Transverse colon (tissue), 4 donors: ENCODE results near the gene PGM1. TPM values are rescaled to one million over a fixed set of nuclear protein-coding genes. Genes with fewer than 3 reads are reported as not detected.

Source experiments
- DNase-seq: peaks from one replicate; pipeline ENCODE4 v3.0.0-alpha.2; 2019
- H3K27ac ChIP-seq, 4 donors: fragments of 200-600 bp; sonication (generic); 2 replicates each; pipeline ENCODE4 v1.5.1; 2016 to 2018; ENCODE audit warnings: inconsistent platforms in 4 of 4
- H3K27me3 ChIP-seq: fragments of 200-600 bp; sonication (generic); 2 replicates; pipeline ENCODE4 v1.5.1; 2017; ENCODE audit warnings: inconsistent platforms
- H3K36me3 ChIP-seq, 4 donors: fragments of 200-600 bp; sonication (generic); 2 replicates each; pipeline ENCODE4 v1.5.1; 2017 to 2019; ENCODE audit warnings: inconsistent platforms in 4 of 4
- H3K4me1 ChIP-seq, 4 donors: fragments of 200-600 bp; sonication (generic); 2 replicates each; pipeline ENCODE4 v1.5.1; 2017 to 2020; ENCODE audit warnings: inconsistent platforms in 4 of 4
- H3K4me3 ChIP-seq, 4 donors: fragments of 200-600 bp; sonication (generic); 1 replicate in 1 of 4; 2 replicates in 3 of 4; pipeline versions ENCODE4 v1.5.1 to v1.6.1; 2017 to 2019; ENCODE audit warnings: inconsistent platforms in 4 of 4
- H3K9me3 ChIP-seq, 2 donors: fragments of 200-600 bp; sonication (generic); 2 replicates each; pipeline ENCODE4 v1.5.1; 2017 to 2019; ENCODE audit warnings: inconsistent platforms in 2 of 2
- EP300 ChIP-seq: sonication (generic); formaldehyde crosslinking; IDR thresholded peaks from one replicate; pipeline ENCODE4 v1.6.1; 2017; ENCODE audit warnings: antibody characterized with exemption, low read depth
- POLR2A ChIP-seq: fragments of 450-650 bp; IDR thresholded peaks from one replicate; pipeline ENCODE4 v1.6.1; 2016; ENCODE audit warnings: antibody characterized with exemption, mild to moderate bottlenecking, moderate library complexity
- POLR2AphosphoS5 ChIP-seq, 3 donors: sonication (generic); formaldehyde crosslinking; IDR thresholded peaks; one replicate each; pipeline ENCODE4 v1.6.1; 2016; ENCODE audit warnings: antibody characterized with exemption in 3 of 3
- WGBS, 2 donors: methylation state at CpG; one replicate each; pipeline ENCODE4 v1.1.5; 2018; ENCODE audit warnings: low coverage in 1 of 2; 5-methylcytosine and 5-hydroxymethylcytosine counted together
- in situ Hi-C, 4 donors: fragments of 200-750 bp; cut with MboI; loops; one replicate each; pipeline versions ENCODE4 v1.15.0 to v1.15.1; 2017; ENCODE audit warnings: low sequenced_read_pairs in 3 of 4, low pct_ligation_motif_present in 1 of 4, low pct_unique_long_range_greater_than_20kb in 1 of 4
- intact Hi-C: fragments of 100-400 bp; cut with DNase I; formaldehyde crosslinking; loops from one replicate; pipeline ENCODE4 v1.15.1; 2023; ENCODE audit warnings: low total_unique reads
- total RNA-seq, 4 donors: library from RNA; depleted of rRNA; stranded (reverse); fragments of >200 nt; gene quantifications; one replicate each; pipeline ENCODE4 v1.1.0, GENCODE V29; 2016
- TF ChIP-seq, protein P1 (sequence below), 5 experiments: fragments of 200-600 bp in 3 of 5; fragments of 450-650 bp in 2 of 5; sonication (generic) in 3 of 5; IDR thresholded peaks; 1 replicate in 2 of 5; 2 replicates in 3 of 5; pipeline ENCODE4 v1.5.1; 2016 to 2017; ENCODE audit warnings: antibody characterized with exemption in 5 of 5, inconsistent platforms in 3 of 5, mild to moderate bottlenecking in 2 of 5, moderate library complexity in 1 of 5

PGM1 gene
- total RNA-seq, 4 donors from 2014 or later = 45.0 to 144 (median 103) TPM

DNA sequence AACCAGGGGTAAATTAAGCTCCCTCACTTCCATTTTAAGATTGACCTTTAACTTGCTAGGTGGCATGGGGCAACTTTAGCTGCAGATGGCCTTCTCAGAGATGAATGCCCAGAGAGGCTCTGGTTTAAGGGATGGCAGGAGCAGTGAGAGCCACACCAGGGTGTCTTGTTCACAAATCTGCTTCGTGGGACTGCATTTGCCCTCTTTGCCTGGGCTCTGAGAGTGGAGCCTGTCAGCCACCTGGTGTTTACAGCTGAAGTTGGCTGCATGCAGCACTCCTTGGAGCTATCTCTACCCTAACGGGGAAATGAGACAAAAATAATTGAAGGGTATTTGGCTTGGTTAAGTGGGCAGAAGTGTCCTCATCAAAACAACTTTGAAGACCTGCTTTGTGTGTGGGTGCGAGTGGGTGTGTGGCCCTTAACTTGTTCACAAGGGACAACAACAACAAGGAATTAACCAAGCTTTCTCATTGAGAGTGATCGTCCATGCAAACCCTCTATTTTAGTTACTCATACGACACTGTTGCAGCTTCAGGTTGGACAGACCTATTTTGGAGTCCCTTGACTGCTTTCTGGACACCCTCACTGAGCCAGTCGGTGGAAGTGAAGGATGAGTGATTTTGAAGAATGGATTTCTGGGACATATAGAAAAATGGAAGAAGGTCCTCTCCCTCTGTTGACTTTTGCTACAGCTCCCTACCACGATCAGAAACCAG lies 29.8 kb downstream of the PGM1 start:
- intact Hi-C loops (no loop called here), in situ Hi-C loops (loop anchor here in 1 of 4 donors (25.0 kb wide), 1 partner anchor 614 kb away; no protein-coding TSS in a partner anchor)
- Histone ChIP-seq H3K36me3 (no peaks in the 10 kb centered on the region), H3K27me3 (no peaks in the 10 kb centered on the region), H3K4me1 (peaks cover 0 to 3% (median 0%) of the 10 kb centered on the region in 4 donors), H3K9me3 (no peaks in the 10 kb centered on the region), H3K27ac (no peak overlapping the region), H3K4me3 (no peak overlapping the region)
- WGBS, 2 donors = 84 to 98% methylated on average over 5 to 7 of the region's 7 CpGs
- no peak for TF ChIP-seq EP300
- TF ChIP-seq POLR2AphosphoS5 (IDR thresholded peaks at IDR 0.05) = no peak
- TF ChIP-seq POLR2A = no peak
- TF ChIP-seq, protein P1, sequence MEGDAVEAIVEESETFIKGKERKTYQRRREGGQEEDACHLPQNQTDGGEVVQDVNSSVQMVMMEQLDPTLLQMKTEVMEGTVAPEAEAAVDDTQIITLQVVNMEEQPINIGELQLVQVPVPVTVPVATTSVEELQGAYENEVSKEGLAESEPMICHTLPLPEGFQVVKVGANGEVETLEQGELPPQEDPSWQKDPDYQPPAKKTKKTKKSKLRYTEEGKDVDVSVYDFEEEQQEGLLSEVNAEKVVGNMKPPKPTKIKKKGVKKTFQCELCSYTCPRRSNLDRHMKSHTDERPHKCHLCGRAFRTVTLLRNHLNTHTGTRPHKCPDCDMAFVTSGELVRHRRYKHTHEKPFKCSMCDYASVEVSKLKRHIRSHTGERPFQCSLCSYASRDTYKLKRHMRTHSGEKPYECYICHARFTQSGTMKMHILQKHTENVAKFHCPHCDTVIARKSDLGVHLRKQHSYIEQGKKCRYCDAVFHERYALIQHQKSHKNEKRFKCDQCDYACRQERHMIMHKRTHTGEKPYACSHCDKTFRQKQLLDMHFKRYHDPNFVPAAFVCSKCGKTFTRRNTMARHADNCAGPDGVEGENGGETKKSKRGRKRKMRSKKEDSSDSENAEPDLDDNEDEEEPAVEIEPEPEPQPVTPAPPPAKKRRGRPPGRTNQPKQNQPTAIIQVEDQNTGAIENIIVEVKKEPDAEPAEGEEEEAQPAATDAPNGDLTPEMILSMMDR (IDR thresholded peaks at IDR 0.05) = no peak
- no peak for DNase-seq

DNA sequence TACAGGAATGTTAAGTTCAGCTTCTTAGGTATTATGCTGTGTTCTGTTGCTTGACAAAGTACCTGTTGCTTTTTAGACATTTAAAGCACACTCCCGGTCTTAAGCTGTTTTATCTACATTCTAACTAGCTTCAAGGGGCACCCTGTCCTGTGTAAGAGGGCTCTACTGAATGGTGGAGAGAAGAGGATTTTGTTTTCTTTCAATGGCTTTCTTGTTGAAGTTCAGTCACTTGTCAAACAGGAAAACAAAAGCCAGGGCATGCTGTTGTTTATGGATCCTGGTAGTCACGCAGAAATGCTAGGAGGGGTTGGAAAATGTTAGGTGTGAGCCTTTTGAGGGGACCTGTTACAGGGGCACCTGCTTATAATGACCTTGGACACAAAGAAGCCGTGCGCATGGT lies 30.7 kb downstream of the PGM1 start:
- TF ChIP-seq, protein P1 (IDR thresholded peaks at IDR 0.05) = no peak
- TF ChIP-seq POLR2A (no peak), EP300 (no peak), POLR2AphosphoS5 (IDR thresholded peaks at IDR 0.05) (no peak)
- WGBS, 2 donors = 83 to 94% methylated on average over 2 to 4 of the region's 4 CpGs
- H3K36me3 ChIP-seq = no peaks in the 10 kb centered on the region
- H3K9me3 ChIP-seq = no peaks in the 10 kb centered on the region
- no peak overlapping the region for H3K27ac ChIP-seq
- intact Hi-C loops = no loop called here
- H3K27me3 ChIP-seq = no peaks in the 10 kb centered on the region
- DNase-seq = no peak
- in situ Hi-C loops = loop anchor here in 1 of 4 donors (25.0 kb wide), 1 partner anchor 613 kb away; no protein-coding TSS in a partner anchor
- no peak overlapping the region for H3K4me3 ChIP-seq
- H3K4me1 ChIP-seq = peaks cover 0 to 3% (median 0%) of the 10 kb centered on the region in 4 donors

DNA sequence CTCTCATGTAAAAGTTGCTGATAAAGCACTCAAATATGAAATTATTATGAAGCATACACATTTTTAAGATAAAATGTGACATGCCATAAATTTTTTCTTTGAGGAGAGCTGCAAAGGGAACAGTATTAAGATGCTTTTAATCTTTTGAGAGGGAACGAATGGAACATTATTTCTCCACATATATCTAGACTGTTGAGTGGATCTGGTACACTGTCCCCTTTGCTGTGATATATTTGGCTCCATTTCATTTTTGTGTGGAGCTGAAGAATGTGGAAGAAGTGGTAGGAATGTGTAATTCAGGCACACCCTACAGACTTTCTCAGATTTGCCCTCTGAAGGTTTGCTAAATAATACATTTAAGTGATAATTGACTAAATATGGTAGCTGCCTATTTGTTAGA lies 31.7 kb downstream of the PGM1 start:
- peaks cover 0 to 3% (median 0%) of the 10 kb centered on the region in 4 donors for H3K4me1 ChIP-seq
- DNase-seq = no peak
- no peaks in the 10 kb centered on the region for H3K9me3 ChIP-seq
- in situ Hi-C loops = loop anchor here in 1 of 4 donors (25.0 kb wide), 1 partner anchor 612 kb away; no protein-coding TSS in a partner anchor
- H3K27me3 ChIP-seq = no peaks in the 10 kb centered on the region
- intact Hi-C loops = no loop called here
- no peak overlapping the region for H3K4me3 ChIP-seq
- WGBS, 2 donors = 80% methylated on average over 1 of the region's 1 CpG
- no peak overlapping the region for H3K27ac ChIP-seq
- TF ChIP-seq EP300 = no peak
- TF ChIP-seq POLR2A = no peak
- TF ChIP-seq, protein P1 (IDR thresholded peaks at IDR 0.05) = no peak
- no peak for TF ChIP-seq POLR2AphosphoS5 (IDR thresholded peaks at IDR 0.05)
- H3K36me3 ChIP-seq = peaks cover 0 to 7% (median 3%) of the 10 kb centered on the region in 4 donors

DNA sequence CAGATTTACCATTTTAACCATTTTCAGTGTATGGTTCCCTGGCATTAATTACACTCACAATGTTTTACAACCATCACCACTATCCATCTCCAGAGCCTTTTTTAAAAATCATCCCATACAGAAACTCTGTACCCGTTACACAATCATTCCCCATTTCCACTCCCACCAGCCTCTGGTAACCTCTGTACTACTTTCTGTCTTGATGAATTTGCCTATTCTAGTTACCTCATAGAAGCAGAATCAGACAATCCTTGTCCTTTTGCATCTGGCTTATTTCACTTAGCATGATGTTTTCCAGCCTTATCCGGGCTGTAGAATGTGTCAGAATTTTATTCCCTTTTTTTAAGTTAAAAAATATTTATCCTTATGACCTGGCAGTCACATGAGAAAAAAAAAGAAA lies 33.0 kb downstream of the PGM1 start:
- Histone ChIP-seq H3K27ac (no peak overlapping the region), H3K36me3 (peaks cover 0 to 17% (median 6%) of the 10 kb centered on the region in 4 donors), H3K27me3 (no peaks in the 10 kb centered on the region), H3K9me3 (no peaks in the 10 kb centered on the region), H3K4me1 (peaks cover 0 to 3% (median 0%) of the 10 kb centered on the region in 4 donors), H3K4me3 (no peak overlapping the region)
- in situ Hi-C loops (no loop called here), intact Hi-C loops (no loop called here)
- no peak for DNase-seq
- TF ChIP-seq, protein P1 (IDR thresholded peaks at IDR 0.05) = no peak
- TF ChIP-seq POLR2AphosphoS5 (IDR thresholded peaks at IDR 0.05) (peak in 1 of 3 donors; percentile 41), EP300 (no peak), POLR2A (no peak)
- WGBS, 2 donors = 86 to 90% methylated on average over 2 of the region's 2 CpGs
